NT2/D1 (cell line): ENCODE measurements around the gene CAPZB.

ENCODE experiments used
- SUZ12 ChIP-seq: IDR thresholded peaks from 2 replicates; pipeline ENCODE4 v1.6.1; 2011; ENCODE audit not compliant: insufficient read length, insufficient read depth; ENCODE audit errors: extremely low read depth
- YY1 ChIP-seq: IDR thresholded peaks from 2 replicates; pipeline ENCODE4 v1.6.1; 2011; ENCODE audit not compliant: insufficient read length, insufficient read depth
- ZNF274 ChIP-seq: IDR thresholded peaks from 2 replicates; pipeline ENCODE4 v1.6.1; 2011; ENCODE audit warnings: mild to moderate bottlenecking, low read depth, low read length

GRCh38 chr1:19505693-19506457 is 20.5 kb upstream of the CAPZB start:
- no peak for TF ChIP-seq YY1
- TF ChIP-seq ZNF274: no peak
- no peak for TF ChIP-seq SUZ12
